ENCODE data around the gene ANKFN1.
"Not testable (repeated sequence)": the region's sequence is repeated elsewhere in the genome, so short reads cannot be mapped to it uniquely, and the experiment has no call there.

ANKFN1 gene

DNA sequence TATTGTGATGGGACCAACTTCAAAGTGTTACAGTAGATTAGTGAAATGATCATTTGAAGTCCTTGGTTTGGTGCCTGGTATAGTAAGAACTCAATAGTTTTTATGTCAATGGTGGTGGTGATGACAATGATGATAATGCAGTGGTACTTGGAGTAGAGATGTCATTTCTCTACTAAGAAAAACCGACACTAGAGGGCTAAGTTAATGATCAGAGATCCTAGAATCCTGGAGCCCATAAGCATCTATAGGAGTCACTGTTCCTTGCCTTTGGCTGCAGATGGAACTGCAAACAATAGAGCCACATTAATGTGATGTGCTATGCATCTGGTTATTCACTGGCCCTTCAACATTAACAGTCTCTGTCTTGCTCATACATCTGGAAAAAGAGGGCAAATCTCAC lies 103.8 kb downstream of the ANKFN1 start:
- DNase-seq (ENCODE audit: low spot score), result no peak
- Mint-ChIP-seq H3K36me3 (ENCODE audit: low read depth) (no peaks in the 10 kb centered on the region), H3K27me3 (ENCODE audit: low read depth) (peaks cover 2% of the 10 kb centered on the region), H3K9me3 (no peaks in the 10 kb centered on the region), H3K4me1 (ENCODE audit: low read depth) (no peaks in the 10 kb centered on the region), H3K27ac (no peak overlapping the region), H3K4me3 (no peak overlapping the region)

GRCh38 chr17:56260376-56261002 lies 107.2 kb downstream of the ANKFN1 start:
- Mint-ChIP-seq H3K27me3 (ENCODE audit: low read depth) (peaks cover 6% of the 10 kb centered on the region), H3K9me3 (no peaks in the 10 kb centered on the region), H3K27ac (no peak overlapping the region), H3K4me1 (ENCODE audit: low read depth) (no peaks in the 10 kb centered on the region), H3K4me3 (no peak overlapping the region), H3K36me3 (ENCODE audit: low read depth) (no peaks in the 10 kb centered on the region)
- DNase-seq (ENCODE audit: low spot score), result no peak

- Mint-ChIP-seq H3K27me3 (ENCODE audit: low read depth) (peaks cover 11% of the 10 kb centered on the region), H3K27ac (no peak overlapping the region), H3K9me3 (no peaks in the 10 kb centered on the region), H3K36me3 (ENCODE audit: low read depth) (no peaks in the 10 kb centered on the region), H3K4me1 (ENCODE audit: low read depth) (no peaks in the 10 kb centered on the region), H3K4me3 (no peak overlapping the region)
- no peak for DNase-seq (ENCODE audit: low spot score)
Observed at GRCh38 chr17:56262803-56263202, 109.5 kb downstream of the ANKFN1 start.

GRCh38 chr17:56269556-56270389 lies 116.5 kb downstream of the ANKFN1 start:
- Mint-ChIP-seq H3K27ac (no peak overlapping the region), H3K27me3 (ENCODE audit: low read depth) (peaks cover 10% of the 10 kb centered on the region), H3K9me3 (no peaks in the 10 kb centered on the region), H3K4me1 (ENCODE audit: low read depth) (no peaks in the 10 kb centered on the region), H3K36me3 (ENCODE audit: low read depth) (no peaks in the 10 kb centered on the region), H3K4me3 (no peak overlapping the region)
- DNase-seq (ENCODE audit: low spot score), result no peak

DNA sequence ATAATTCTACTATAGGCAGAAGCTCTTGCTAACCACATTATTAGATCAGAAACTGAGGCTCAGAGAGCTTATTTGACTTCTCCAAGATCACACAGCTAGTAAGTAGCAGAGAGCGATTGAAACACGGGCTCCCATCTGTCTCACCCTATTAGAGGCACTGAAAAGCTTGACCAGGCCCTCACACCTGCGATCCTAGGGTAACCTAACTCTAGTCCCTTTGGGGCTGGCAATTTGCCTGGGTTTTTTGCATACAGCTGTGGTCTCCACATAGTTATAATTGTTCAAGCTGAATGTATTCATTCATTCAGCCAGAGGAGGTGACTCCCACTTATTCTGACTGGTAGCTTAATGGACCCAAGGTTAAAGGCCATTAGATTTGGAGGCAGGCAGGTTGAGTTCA lies 121.2 kb downstream of the ANKFN1 start:
- no peaks in the 10 kb centered on the region for H3K9me3 Mint-ChIP-seq
- no peaks in the 10 kb centered on the region for H3K36me3 Mint-ChIP-seq (ENCODE audit: low read depth)
- no peak overlapping the region for H3K4me3 Mint-ChIP-seq
- no peaks in the 10 kb centered on the region for H3K4me1 Mint-ChIP-seq (ENCODE audit: low read depth)
- H3K27me3 Mint-ChIP-seq (ENCODE audit: low read depth), result peaks cover 12% of the 10 kb centered on the region
- H3K27ac Mint-ChIP-seq, result no peak overlapping the region
- no peak for DNase-seq (ENCODE audit: low spot score)

DNA sequence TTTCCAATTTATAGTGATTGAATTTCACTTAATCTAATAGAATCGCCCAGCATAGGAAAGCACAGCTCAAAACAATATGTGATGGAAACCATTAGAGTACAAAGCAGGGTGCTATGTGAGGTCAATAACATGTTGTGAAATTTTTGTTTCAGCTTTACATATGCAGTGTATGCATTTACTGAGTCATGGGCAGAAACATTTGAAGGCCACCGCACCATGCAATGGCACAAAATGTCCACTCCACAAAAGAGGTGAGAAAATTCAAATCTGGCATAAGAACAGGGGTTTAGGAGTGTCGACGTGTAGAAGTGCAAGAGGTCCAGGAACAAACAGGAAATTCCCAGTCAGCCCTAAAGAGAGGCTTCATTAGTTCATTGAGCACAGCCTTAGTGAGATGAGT lies 131.2 kb downstream of the ANKFN1 start:
- Mint-ChIP-seq H3K4me1 (ENCODE audit: low read depth) (no peaks in the 10 kb centered on the region), H3K9me3 (no peaks in the 10 kb centered on the region), H3K4me3 (no peak overlapping the region), H3K36me3 (ENCODE audit: low read depth) (no peaks in the 10 kb centered on the region), H3K27ac (no peak overlapping the region), H3K27me3 (ENCODE audit: low read depth) (peaks cover 9% of the 10 kb centered on the region)
- no peak for DNase-seq (ENCODE audit: low spot score)

DNA sequence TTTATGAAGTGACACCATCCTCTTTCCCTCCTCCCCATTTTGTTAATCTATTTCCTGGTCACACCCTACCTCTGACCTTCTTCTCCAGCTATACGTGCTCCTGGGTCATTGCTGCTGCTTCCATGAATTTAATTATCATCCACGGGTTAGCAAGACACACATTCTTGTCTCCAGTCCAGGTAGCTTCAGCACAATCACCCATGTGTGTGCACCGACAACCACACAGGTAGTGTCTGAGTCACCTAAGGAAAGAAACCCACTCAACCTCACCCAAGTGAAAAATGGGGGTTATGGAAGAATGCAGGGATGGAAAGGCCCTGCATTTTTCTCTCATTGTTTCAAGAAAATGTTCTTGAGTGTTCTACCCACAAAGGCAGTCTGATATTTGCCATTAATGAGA lies 135.5 kb downstream of the ANKFN1 start:
- H3K36me3 Mint-ChIP-seq (ENCODE audit: low read depth); DNase-seq (ENCODE audit: low spot score); H3K4me3 Mint-ChIP-seq; H3K27ac Mint-ChIP-seq; H3K27me3 Mint-ChIP-seq (ENCODE audit: low read depth); H3K9me3 Mint-ChIP-seq: not testable (repeated sequence)
- H3K4me1 Mint-ChIP-seq (ENCODE audit: low read depth), result peaks cover 20% of the 10 kb centered on the region

GRCh38 chr17:56289321-56289720 lies 136.0 kb downstream of the ANKFN1 start:
- H3K27me3 Mint-ChIP-seq (ENCODE audit: low read depth), result no peaks in the 10 kb centered on the region
- H3K36me3 Mint-ChIP-seq (ENCODE audit: low read depth), result no peaks in the 10 kb centered on the region
- H3K4me1 Mint-ChIP-seq (ENCODE audit: low read depth), result peaks cover 20% of the 10 kb centered on the region
- no peak for DNase-seq (ENCODE audit: low spot score)
- H3K9me3 Mint-ChIP-seq, result no peaks in the 10 kb centered on the region
- no peak overlapping the region for H3K4me3 Mint-ChIP-seq
- H3K27ac Mint-ChIP-seq, result no peak overlapping the region

DNA sequence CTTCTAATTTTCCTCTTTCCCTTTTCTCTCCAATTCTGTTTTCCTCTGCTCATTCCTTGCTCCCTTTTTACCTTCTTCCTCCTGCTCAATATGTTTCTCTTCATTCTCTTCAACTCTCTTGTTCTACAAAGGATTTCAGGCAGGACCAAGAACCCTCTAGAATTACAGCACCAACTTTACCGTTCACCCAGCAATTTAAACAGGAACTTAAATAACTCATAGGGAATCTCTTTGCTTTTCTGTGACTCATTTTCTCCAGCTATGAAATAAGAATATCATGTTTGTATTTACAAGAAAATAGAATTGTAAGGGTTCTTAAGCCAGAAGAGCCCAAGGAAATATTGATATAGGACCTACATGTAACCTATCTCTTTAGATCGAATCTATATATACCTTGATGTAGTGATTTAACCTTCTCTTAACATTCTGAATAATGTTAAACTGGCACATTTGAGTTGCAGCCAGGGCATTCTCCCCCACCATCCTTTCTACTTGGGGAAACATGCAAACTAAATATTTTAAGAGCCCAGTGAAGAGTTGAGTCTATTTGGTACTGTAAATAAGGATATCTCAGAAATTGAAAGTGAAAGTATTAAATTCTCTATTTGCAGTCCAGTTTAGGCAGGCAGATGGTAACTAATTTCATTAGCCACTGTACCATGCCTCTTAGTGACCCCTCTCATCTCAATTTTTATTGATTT lies 137.0 kb downstream of the ANKFN1 start:
- H3K36me3 Mint-ChIP-seq (ENCODE audit: low read depth), result peaks cover 1% of the 10 kb centered on the region
- H3K27me3 Mint-ChIP-seq (ENCODE audit: low read depth), result no peaks in the 10 kb centered on the region
- peak overlapping the region; percentile 72 for H3K27ac Mint-ChIP-seq
- peaks cover 20% of the 10 kb centered on the region for H3K4me1 Mint-ChIP-seq (ENCODE audit: low read depth)
- H3K9me3 Mint-ChIP-seq, result no peaks in the 10 kb centered on the region
- DNase-seq (ENCODE audit: low spot score), result no peak
- peak overlapping the region; percentile 51 for H3K4me3 Mint-ChIP-seq

- peaks cover 1% of the 10 kb centered on the region for H3K36me3 Mint-ChIP-seq (ENCODE audit: low read depth)
- DNase-seq (ENCODE audit: low spot score), result no peak
- H3K9me3 Mint-ChIP-seq, result no peaks in the 10 kb centered on the region
- H3K27me3 Mint-ChIP-seq (ENCODE audit: low read depth), result no peaks in the 10 kb centered on the region
- H3K4me3 Mint-ChIP-seq, result peak overlapping the region; percentile 51
- peaks cover 20% of the 10 kb centered on the region for H3K4me1 Mint-ChIP-seq (ENCODE audit: low read depth)
- peak overlapping the region; percentile 72 for H3K27ac Mint-ChIP-seq
Observed at GRCh38 chr17:56290802-56291118, 137.5 kb downstream of the ANKFN1 start.

DNA sequence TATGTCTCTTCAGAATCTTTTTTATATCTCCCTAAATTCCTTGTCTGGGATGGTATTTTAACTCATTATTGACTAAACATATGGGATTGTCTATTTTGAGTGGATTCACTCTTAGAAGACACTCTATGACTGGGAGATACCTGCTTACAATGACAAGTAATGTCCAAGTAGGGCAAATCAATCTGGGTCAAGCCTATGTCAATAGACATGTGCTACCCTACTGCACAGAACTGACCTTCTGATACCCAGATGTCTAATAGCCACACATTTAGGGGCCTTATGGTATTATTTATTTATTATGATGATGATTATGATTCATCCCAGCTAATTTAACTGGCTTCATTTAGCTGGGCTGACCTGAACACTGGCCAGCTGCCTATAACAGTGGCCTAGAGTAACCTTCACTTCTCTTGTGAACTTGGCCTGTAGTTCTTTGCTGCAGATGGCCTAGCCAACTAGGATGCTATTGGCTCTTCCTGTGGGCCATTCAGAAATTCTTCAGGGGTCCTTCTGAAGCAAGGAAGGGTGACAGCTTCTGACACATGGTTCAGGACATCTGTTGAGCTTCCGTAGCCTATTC lies 138.0 kb downstream of the ANKFN1 start:
- Mint-ChIP-seq H3K4me3 (no peak overlapping the region), H3K27me3 (ENCODE audit: low read depth) (no peaks in the 10 kb centered on the region), H3K9me3 (no peaks in the 10 kb centered on the region), H3K4me1 (ENCODE audit: low read depth) (peaks cover 20% of the 10 kb centered on the region), H3K36me3 (ENCODE audit: low read depth) (peaks cover 1% of the 10 kb centered on the region), H3K27ac (peak overlapping the region; percentile 10)
- no peak for DNase-seq (ENCODE audit: low spot score)

DNA sequence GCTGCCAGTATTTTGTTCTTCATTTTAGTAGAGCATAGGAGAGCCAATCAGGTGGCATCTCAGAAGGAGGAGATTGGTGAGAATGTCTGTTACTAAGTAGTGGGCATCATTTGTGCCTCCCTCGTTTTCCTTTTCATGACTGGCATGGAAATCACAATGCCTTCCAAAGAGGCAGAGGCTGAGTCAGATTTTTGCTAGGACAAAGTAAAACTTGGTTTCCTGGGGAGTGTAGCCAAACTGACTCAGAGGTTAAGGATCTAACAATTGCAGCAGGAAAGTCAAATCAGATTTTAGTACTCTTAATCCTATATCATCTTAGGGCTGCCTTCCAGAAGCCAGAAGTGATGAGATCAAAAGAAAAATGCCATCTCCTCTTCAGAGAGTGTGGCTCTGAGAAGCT lies 138.7 kb downstream of the ANKFN1 start:
- Mint-ChIP-seq H3K36me3 (ENCODE audit: low read depth) (peaks cover 1% of the 10 kb centered on the region), H3K4me1 (ENCODE audit: low read depth) (peaks cover 23% of the 10 kb centered on the region), H3K9me3 (no peaks in the 10 kb centered on the region), H3K27ac (no peak overlapping the region), H3K27me3 (ENCODE audit: low read depth) (no peaks in the 10 kb centered on the region), H3K4me3 (no peak overlapping the region)
- no peak for DNase-seq (ENCODE audit: low spot score)

DNA sequence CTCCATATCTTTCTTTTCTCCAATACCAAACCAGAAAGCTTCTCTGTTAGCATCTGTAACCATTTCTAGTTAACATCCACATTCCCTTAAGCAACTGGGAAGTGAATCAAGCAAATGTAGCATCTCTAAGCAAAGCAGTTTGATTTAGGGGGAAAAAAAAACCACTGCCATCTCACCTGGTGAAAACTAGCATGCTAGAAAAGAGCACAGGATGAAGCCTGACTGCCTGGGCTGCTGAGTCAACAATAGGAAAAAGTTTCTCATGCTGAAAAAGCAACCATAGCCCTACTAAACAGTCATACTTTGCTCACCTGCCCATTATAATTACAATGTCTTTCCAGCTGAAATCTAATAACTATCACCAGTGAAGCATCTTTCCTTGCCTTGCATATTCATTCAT lies 139.3 kb downstream of the ANKFN1 start:
- H3K4me1 Mint-ChIP-seq (ENCODE audit: low read depth), result peaks cover 28% of the 10 kb centered on the region
- DNase-seq (ENCODE audit: low spot score), result no peak
- no peaks in the 10 kb centered on the region for H3K27me3 Mint-ChIP-seq (ENCODE audit: low read depth)
- no peaks in the 10 kb centered on the region for H3K9me3 Mint-ChIP-seq
- H3K27ac Mint-ChIP-seq, result no peak overlapping the region
- peaks cover 1% of the 10 kb centered on the region for H3K36me3 Mint-ChIP-seq (ENCODE audit: low read depth)
- H3K4me3 Mint-ChIP-seq, result no peak overlapping the region

- Mint-ChIP-seq H3K4me3 (peak overlapping the region; percentile 75), H3K9me3 (no peaks in the 10 kb centered on the region), H3K36me3 (ENCODE audit: low read depth) (peaks cover 1% of the 10 kb centered on the region), H3K27ac (peak overlapping the region; percentile 77), H3K4me1 (ENCODE audit: low read depth) (peaks cover 33% of the 10 kb centered on the region), H3K27me3 (ENCODE audit: low read depth) (peaks cover 12% of the 10 kb centered on the region)
- peak; percentile 50 for DNase-seq (ENCODE audit: low spot score)
Observed at GRCh38 chr17:56297184-56297583, 143.9 kb downstream of the ANKFN1 start.
